ENCODE measurements around the gene PRKAG2.
"Not testable (repeated sequence)": the region's sequence is repeated elsewhere in the genome, so short reads cannot be mapped to it uniquely, and the experiment has no call there.

The PRKAG2 gene

DNA sequence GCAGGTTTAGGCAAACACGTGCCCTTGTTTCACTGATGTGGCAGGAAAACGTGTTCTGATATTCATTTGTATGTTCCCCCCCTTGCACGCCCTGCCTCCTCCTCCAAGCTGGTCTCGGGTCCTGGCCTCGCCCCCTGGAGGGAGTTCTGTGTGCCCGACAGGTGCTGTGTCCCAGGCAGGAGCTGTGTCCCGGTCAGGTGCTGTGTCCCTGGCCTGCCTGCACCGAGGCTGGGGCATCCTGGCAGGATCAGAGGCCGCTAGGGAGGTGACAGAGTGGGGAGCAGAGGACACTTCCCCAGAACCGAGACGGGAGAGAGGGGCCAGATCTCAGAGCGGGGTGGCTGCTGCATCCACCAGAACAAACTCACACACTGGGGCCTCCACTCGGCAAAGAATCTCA, 45.3 kb downstream of the PRKAG2 start:
- H3K9me3 Mint-ChIP-seq, result no peaks in the 10 kb centered on the region
- H3K36me3 Mint-ChIP-seq (ENCODE audit: low read depth), result peaks cover 61% of the 10 kb centered on the region
- intact Hi-C loops (cut with micrococcal nuclease), result no loop called here
- H3K4me3 Mint-ChIP-seq, result no peak overlapping the region
- peaks cover 78% of the 10 kb centered on the region for H3K4me1 Mint-ChIP-seq (ENCODE audit: low read depth)
- H3K27ac Mint-ChIP-seq, result peak overlapping the region; percentile 34
- H3K27me3 Mint-ChIP-seq, result no peaks in the 10 kb centered on the region

DNA sequence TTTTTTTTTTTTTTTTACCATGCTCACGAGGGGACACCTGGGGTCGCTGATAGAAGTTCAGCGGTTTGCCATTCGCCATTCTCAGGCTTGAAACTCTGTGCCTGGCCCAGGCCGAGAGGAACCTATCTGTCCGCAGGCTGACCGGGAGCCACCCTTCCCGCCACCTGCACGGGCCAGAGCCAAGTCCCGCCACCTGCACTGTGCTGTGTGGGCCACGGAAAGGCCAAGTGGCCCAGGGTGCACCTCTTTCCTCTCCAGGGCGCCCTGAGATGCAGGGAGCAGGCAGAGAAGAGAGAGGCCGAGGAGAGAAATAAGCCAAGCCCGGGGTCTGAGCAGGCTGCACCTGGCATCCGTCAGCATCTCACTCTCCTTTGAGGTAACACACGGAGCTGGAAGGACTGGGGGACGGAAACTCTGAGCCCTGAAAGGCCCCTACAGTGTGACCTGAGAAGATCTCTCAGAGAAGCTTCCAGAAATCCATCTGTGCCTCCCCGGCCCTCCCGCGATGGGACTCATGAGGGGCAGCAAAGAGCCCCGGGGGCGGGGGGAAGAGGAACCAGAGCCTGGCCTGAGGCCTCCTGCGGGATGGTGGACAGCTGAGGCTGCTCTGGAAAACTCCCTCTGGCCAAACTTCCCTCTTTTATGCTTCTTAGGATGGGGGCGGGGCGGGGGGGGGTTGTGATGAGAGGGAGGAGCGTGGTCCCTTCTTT, 46.6 kb downstream of the PRKAG2 start:
- H3K4me3 Mint-ChIP-seq, result no peak overlapping the region
- intact Hi-C loops (cut with micrococcal nuclease), result no loop called here
- no peaks in the 10 kb centered on the region for H3K9me3 Mint-ChIP-seq
- peaks cover 79% of the 10 kb centered on the region for H3K4me1 Mint-ChIP-seq (ENCODE audit: low read depth)
- H3K27me3 Mint-ChIP-seq, result no peaks in the 10 kb centered on the region
- peak overlapping the region; percentile 55 for H3K27ac Mint-ChIP-seq
- H3K36me3 Mint-ChIP-seq (ENCODE audit: low read depth), result peaks cover 50% of the 10 kb centered on the region

DNA sequence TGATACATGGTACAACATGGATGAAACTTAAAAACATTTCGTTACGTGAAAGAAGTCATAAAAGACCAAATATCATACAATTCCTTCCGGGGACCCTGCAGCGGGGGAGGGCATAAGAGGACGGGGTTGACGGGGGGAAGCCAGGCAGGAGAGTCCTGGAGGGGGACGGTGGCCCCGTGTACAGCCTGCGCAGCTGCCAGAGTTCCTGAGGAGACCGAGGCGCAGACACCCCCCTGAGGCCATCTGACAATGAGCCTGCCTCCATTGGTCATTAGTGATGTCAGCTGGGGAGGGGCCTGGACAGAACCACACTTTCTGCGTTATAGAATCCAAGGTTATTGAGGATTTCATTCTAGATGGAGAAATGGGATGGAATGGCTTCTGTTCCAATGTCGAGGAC, 47.2 kb downstream of the PRKAG2 start:
- no peaks in the 10 kb centered on the region for H3K27me3 Mint-ChIP-seq
- no peaks in the 10 kb centered on the region for H3K9me3 Mint-ChIP-seq
- H3K27ac Mint-ChIP-seq, result peak overlapping the region; percentile 55
- peaks cover 45% of the 10 kb centered on the region for H3K36me3 Mint-ChIP-seq (ENCODE audit: low read depth)
- intact Hi-C loops (cut with micrococcal nuclease), result loop anchor here (5.0 kb wide), 1 partner anchor 38 kb away; no protein-coding TSS in a partner anchor
- peaks cover 84% of the 10 kb centered on the region for H3K4me1 Mint-ChIP-seq (ENCODE audit: low read depth)
- H3K4me3 Mint-ChIP-seq, result no peak overlapping the region

DNA sequence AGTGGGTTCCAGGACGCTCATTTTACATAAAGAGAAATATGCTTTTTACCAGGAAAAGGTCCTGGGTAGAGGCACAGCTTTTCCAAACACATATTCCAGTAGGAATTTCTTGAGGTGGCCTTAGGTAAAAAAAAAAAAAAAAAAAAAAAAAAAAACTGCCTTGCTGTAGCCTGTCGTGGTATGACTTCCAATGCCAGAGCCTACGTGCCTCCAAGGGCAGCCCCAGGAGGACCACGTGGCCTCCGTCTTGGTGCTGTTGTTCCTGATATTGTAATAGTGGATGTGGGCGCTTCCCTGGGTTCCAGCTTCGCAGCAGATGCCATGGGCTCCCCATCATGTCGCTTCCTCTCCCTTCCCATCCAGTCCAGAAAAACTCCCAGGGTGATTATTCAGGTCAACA, 49.3 kb downstream of the PRKAG2 start:
- Mint-ChIP-seq H3K36me3 (ENCODE audit: low read depth) (peaks cover 27% of the 10 kb centered on the region), H3K27me3 (no peaks in the 10 kb centered on the region), H3K4me3 (no peak overlapping the region), H3K27ac (peak overlapping the region; percentile 55), H3K4me1 (ENCODE audit: low read depth) (peaks cover 88% of the 10 kb centered on the region), H3K9me3 (no peaks in the 10 kb centered on the region)
- intact Hi-C loops (cut with micrococcal nuclease), result loop anchor here (5.0 kb wide), 1 partner anchor 40 kb away; no protein-coding TSS in a partner anchor

DNA sequence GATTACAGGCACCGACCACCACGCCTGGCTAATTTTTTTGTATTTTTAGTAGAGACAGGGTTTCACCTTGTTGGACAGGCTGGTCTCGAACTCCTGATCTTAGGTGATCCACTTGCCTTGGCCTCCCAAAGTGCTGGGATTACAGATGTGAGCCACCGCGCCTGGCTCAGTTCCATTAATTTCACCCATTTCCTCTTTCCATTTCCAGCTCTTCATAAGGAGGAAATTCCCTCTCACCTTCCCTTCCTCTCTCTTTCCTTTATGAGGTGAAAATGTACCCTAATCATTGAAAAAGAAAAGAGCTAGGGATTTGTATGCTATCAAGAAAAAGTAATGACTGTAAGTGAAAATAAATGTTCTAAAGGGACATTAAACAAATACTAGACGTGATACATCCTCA, 50.6 kb downstream of the PRKAG2 start:
- not testable (repeated sequence) for H3K27me3 Mint-ChIP-seq, H3K9me3 Mint-ChIP-seq
- Mint-ChIP-seq H3K36me3 (ENCODE audit: low read depth) (peaks cover 23% of the 10 kb centered on the region), H3K4me3 (peak overlapping the region; percentile 67), H3K27ac (peak overlapping the region; percentile 89), H3K4me1 (ENCODE audit: low read depth) (peaks cover 79% of the 10 kb centered on the region)
- intact Hi-C loops (cut with micrococcal nuclease), result loop anchor here (5.0 kb wide), 1 partner anchor 41 kb away; no protein-coding TSS in a partner anchor

DNA sequence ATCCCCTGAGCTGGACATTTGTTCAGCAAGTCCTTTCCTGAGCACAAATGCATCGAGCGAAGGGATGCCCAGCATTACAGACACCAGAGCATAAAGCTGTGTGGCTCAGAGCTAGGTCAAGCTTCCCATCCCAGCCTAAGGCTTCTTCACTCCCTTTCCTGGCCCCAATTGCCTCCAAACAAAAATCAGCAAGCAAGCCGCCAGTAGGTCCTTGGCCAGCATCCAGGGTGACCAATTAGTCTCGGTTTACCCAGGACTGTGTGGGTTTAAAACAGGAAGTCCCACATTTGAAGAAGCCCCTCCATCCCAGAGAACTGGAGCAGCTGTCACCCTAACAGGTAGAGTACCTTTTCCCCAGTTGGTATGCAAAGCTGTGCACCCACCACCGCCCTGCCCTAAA, 51.2 kb downstream of the PRKAG2 start:
- Mint-ChIP-seq H3K4me3 (peak overlapping the region; percentile 67), H3K36me3 (ENCODE audit: low read depth) (peaks cover 27% of the 10 kb centered on the region), H3K27ac (peak overlapping the region; percentile 89), H3K4me1 (ENCODE audit: low read depth) (peaks cover 82% of the 10 kb centered on the region), H3K27me3 (no peaks in the 10 kb centered on the region), H3K9me3 (no peaks in the 10 kb centered on the region)
- intact Hi-C loops (cut with micrococcal nuclease), result loop anchor here (5.0 kb wide), 1 partner anchor 42 kb away; no protein-coding TSS in a partner anchor

DNA sequence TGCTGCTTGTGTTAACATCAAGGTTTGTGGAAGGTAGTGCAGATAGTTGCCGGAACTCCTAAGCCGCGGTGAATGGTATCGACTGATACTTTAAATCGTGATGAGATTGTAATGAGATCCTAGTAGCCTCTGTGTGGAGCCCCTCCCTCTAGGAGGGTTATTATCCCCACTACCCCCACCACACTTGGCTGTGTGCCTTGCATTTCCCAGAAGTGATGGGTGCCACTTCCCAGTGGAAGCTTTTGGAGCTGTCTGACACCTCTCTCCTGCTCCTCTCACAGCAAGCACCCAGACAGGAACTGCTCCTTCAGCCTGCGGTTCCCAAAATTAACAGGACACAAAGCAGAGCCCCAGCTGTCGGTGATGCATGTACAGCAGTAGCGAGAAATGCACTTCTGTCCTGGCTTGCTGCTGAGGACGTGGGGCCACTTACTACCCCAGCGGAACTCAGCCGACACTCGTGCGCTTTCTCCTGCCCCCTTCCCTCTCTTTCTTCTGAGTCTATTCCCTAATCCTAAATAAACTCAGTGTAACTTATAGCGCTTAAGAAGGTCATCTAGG, 52.5 kb downstream of the PRKAG2 start:
- Mint-ChIP-seq H3K4me3 (peak overlapping the region; percentile 13), H3K9me3 (no peaks in the 10 kb centered on the region), H3K27ac (peak overlapping the region; percentile 89), H3K27me3 (no peaks in the 10 kb centered on the region), H3K4me1 (ENCODE audit: low read depth) (peaks cover 82% of the 10 kb centered on the region), H3K36me3 (ENCODE audit: low read depth) (peaks cover 28% of the 10 kb centered on the region)
- intact Hi-C loops (cut with micrococcal nuclease), result no loop called here

DNA sequence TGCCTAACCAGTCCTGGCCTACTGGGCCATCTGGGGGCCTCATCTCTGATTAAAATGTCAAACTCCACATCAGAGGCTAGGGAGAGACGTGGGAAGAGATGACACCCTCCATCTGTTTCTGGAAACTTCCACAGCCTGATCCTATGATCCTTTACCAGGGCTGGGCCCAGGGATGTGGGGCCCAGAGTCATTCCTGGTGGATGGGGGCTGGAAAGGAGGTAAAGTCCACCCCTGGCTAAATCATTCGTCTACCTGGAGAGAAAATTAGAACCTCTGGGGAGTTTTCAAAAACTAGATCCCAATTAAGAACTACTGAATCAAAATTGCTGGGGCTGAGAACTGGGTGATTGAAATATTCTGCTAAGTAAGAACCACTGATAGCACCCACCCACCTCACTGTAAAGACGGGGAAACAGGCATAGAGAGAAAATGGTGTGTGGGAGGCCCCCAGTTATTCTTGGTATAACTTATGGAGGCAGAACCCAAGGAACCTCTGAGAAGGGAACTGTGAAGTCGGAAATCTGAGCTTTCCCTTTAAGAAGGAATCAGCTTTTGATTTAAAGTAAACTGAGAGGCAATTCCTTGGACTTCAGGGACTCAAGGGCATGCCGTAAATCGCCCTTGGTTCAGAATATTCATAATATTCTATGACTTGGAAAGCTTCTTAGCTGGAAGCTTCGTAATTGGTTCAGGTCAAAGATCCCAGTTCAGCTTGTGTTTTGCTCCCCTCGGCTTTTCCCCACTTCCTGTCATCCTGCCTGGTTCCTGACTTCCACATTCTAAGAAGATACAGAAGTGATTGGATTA, 53.1 kb downstream of the PRKAG2 start:
- Mint-ChIP-seq H3K36me3 (ENCODE audit: low read depth) (peaks cover 29% of the 10 kb centered on the region), H3K27ac (peak overlapping the region; percentile 89), H3K9me3 (no peaks in the 10 kb centered on the region), H3K4me3 (peak overlapping the region; percentile 13), H3K27me3 (no peaks in the 10 kb centered on the region), H3K4me1 (ENCODE audit: low read depth) (peaks cover 82% of the 10 kb centered on the region)
- intact Hi-C loops (cut with micrococcal nuclease), result no loop called here

DNA sequence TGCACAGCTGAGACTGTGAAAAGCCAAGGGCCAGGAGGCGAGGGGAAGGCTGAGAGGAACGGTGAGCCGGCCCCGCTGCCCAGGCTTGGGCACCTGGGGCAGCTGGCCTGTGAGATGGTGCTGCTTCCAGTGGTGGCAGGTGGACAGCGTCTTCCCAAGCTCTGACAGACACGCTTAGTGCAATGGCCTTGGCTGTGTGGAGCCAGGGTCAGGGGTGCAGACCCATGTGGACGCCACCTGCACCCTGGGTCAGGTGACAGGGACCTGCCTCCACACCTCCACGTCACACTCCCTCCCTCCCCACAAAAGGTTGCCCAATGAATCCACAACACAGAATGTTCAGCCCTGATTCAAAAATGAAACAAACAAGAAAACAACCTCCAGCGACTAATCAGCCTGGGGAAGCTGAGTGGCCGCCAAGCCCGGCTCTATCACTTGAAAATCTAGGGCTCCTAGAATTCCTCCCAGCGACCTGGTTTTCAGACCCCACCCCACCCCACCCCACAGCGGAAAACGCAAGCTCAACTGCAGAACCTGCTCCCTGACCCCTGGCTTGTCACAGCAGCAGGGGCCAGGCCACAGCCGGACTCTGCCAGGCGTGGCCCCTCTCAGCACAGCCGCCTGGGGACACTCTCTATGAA, 54.3 kb downstream of the PRKAG2 start:
- Mint-ChIP-seq H3K27me3 (no peaks in the 10 kb centered on the region), H3K4me3 (no peak overlapping the region), H3K4me1 (ENCODE audit: low read depth) (peaks cover 76% of the 10 kb centered on the region), H3K36me3 (ENCODE audit: low read depth) (peaks cover 30% of the 10 kb centered on the region), H3K27ac (peak overlapping the region; percentile 62), H3K9me3 (no peaks in the 10 kb centered on the region)
- intact Hi-C loops (cut with micrococcal nuclease), result no loop called here

DNA sequence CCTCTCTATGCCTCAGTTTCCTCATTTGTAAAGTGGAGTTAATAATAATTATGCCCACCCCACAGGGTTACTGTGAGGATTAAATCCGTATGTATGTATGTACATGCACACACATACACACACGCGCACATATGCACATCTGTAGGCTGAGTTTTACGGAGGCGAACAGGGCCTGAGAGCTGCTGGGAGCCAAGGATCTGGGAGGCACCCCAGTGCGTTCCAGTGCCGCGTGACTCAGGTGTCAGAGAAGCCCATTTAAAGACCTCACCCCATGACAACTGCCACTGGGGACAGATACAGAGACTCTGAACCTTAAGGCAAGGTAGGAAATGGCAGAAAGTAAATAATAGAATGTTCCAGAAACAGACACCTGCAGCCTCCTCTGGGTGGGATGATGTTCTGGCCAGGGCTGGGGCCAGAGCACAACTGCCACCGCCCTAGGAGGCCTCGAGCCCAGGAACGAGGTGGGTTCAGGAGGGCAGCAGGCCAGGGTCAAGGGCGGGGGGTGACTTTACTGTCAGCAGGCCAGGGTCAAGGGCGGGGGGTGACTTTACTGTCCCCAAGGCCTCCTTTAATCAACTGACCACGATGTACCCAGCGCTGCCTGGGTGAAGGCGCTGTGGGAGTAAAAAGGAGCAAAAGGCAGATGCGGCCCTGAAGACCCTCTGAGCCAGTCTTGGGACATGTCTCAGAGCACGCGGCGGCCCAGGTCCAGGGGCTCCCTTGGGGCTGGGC, 54.9 kb downstream of the PRKAG2 start:
- intact Hi-C loops (cut with micrococcal nuclease), result no loop called here
- H3K36me3 Mint-ChIP-seq (ENCODE audit: low read depth), result peaks cover 29% of the 10 kb centered on the region
- no peak overlapping the region for H3K4me3 Mint-ChIP-seq
- H3K27me3 Mint-ChIP-seq, result no peaks in the 10 kb centered on the region
- peaks cover 79% of the 10 kb centered on the region for H3K4me1 Mint-ChIP-seq (ENCODE audit: low read depth)
- H3K27ac Mint-ChIP-seq, result peak overlapping the region; percentile 62
- no peaks in the 10 kb centered on the region for H3K9me3 Mint-ChIP-seq

DNA sequence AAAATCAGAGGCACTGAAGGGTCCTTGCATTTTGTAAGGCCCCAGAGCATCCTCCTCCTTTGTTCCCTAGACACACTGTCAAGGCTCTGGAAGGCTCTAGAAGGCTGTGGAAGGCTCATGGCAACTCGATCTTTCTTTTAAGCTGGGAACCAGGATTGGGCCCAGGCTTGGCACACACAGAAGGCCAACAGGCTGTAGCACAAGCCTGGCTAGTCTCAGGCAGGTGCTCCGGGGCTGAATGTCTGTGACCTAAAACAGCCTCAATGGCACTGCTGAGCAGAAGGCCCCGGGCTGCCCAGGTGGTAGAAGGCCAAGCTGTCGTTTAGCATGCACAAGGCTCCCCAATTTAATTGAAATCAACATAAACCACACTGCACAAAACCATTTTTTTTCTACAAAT, 55.7 kb downstream of the PRKAG2 start:
- peaks cover 37% of the 10 kb centered on the region for H3K36me3 Mint-ChIP-seq (ENCODE audit: low read depth)
- H3K27ac Mint-ChIP-seq, result peak overlapping the region; percentile 47
- H3K9me3 Mint-ChIP-seq, result no peaks in the 10 kb centered on the region
- no peak overlapping the region for H3K4me3 Mint-ChIP-seq
- intact Hi-C loops (cut with micrococcal nuclease), result no loop called here
- H3K27me3 Mint-ChIP-seq, result no peaks in the 10 kb centered on the region
- peaks cover 75% of the 10 kb centered on the region for H3K4me1 Mint-ChIP-seq (ENCODE audit: low read depth)

DNA sequence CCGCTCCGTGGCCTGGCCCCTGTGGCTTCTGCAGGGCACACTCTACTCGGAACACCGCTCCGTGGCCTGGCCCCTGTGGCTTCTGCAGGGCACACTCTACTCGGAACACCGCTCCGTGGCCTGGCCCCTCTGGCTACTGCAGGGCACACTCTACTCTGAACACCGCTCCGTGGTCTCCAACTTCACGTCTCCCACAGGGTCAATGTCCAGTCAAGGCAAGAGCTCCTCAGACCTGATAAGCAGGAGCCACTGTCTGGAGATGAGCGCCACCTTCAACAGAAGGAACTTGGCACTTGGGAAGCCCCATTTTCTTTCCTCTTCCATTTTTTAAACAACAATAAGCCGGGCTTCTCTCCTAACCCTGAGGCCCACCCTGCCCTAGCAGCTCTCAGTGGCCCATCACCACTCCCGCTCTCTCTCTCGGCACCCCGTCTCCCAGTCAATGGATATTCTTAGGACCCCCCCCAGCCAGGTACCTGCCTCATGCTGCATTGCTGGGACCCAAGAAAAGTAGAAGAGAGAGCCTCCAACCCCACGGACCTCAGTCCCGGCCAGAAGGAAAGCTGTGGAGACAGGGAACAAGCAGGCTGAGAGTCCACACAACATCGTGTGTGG, 56.3 kb downstream of the PRKAG2 start:
- Mint-ChIP-seq H3K4me1 (ENCODE audit: low read depth) (peaks cover 72% of the 10 kb centered on the region), H3K27me3 (no peaks in the 10 kb centered on the region), H3K27ac (peak overlapping the region; percentile 47), H3K36me3 (ENCODE audit: low read depth) (peaks cover 43% of the 10 kb centered on the region), H3K9me3 (no peaks in the 10 kb centered on the region), H3K4me3 (no peak overlapping the region)
- intact Hi-C loops (cut with micrococcal nuclease), result no loop called here

DNA sequence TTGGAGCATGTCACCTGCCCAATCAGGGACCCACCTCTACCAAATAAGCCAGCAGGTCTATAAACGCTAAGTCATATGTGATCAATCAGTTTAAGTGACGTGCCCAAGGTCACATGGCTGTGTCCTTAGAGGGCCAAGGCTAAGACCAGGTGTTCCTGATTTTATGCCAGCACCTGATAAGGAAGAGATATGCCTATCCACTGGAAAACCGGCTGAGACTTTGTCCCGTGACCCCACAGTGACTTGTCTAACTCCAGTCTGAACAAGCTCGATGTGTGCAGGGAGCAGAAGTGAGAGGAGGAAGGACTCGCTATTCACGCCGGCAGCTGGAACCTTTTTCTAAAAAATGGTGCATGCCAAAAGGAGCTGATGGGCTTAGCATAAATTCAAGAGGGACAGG, 57.0 kb downstream of the PRKAG2 start:
- Mint-ChIP-seq H3K4me3 (no peak overlapping the region), H3K27ac (no peak overlapping the region), H3K9me3 (no peaks in the 10 kb centered on the region), H3K4me1 (ENCODE audit: low read depth) (peaks cover 72% of the 10 kb centered on the region), H3K36me3 (ENCODE audit: low read depth) (peaks cover 51% of the 10 kb centered on the region), H3K27me3 (no peaks in the 10 kb centered on the region)
- intact Hi-C loops (cut with micrococcal nuclease), result no loop called here

Measured in dendritic cell treated with granulocyte-macrophage colony-stimulating factor and Interleukin-4, amounts not matched to agents 40 ng/mL and 50 ng/mL, for 4 days (primary cell).